ENCODE measurements around the gene DPF3. TPM values are rescaled to one million over a fixed set of nuclear protein-coding genes. Genes with fewer than 3 reads are reported as not detected.

Gene DPF3
- total and polyA plus RNA-seq, 9 of the 15 experiments (the other 6 are each of a cell fraction or from before 2014, with no cell fraction given): 0.21 to 4.9 (median 1.2) TPM

GRCh38 chr14:72888636-72889201 is 5.2 kb downstream of the DPF3 start:
- in situ Hi-C loops (cut with MboI) (no loop called here), intact Hi-C loops (cut with micrococcal nuclease) (no loop called here)
- Histone ChIP-seq H3K4me3 (no peak overlapping the region), H3K9me1 (ENCODE audit: control insufficient read depth, insufficient read depth, low read length) (no peaks in the 10 kb centered on the region), H3K4me1 (replicated peaks in 1 of 2; ENCODE audit: control insufficient read depth in 2 of 2, insufficient read depth in 2 of 2, low read length in 2 of 2) (peaks cover 0 to 18% of the 10 kb centered on the region in 2 experiments; a peak in 3 of 5 replicates), H4K20me1 (replicated peaks; ENCODE audit: control insufficient read depth, insufficient read depth, low read length) (no peaks in the 10 kb centered on the region), H3K9me3 (replicated peaks; ENCODE audit: control insufficient read depth, insufficient read depth, low read depth, low read length) (no peaks in the 10 kb centered on the region), H2AFZ (ENCODE audit: low read depth, low read length) (no peak overlapping the region), H3K27ac (ENCODE audit: extremely low read depth, low read depth, low read length) (no peak overlapping the region), H3K36me3 (ENCODE audit: control insufficient read depth, insufficient read depth, low read length) (no peaks in the 10 kb centered on the region), H3K79me2 (ENCODE audit: control insufficient read depth, insufficient read depth, low read length) (no peaks in the 10 kb centered on the region), H3K9ac (ENCODE audit: insufficient read depth in 1 of 2, low read depth in 2 of 2, low read length in 2 of 2) (no peak overlapping the region), H3K27me3 (ENCODE audit: control insufficient read depth in 2 of 2, insufficient read depth in 2 of 2, low read length in 2 of 2) (peaks cover 0 to 9% of the 10 kb centered on the region in 2 experiments; a peak in 3 of 5 replicates), H3K4me2 (ENCODE audit: insufficient read depth, low read length) (no peak overlapping the region)
- no peak for TF ChIP-seq TAL1 (IDR thresholded peaks at IDR 0.05)
- peak; percentile 19; the same call in 1 of the 2 replicates for TF ChIP-seq MAFF (IDR thresholded peaks at IDR 0.05; ENCODE audit: low read length)
- TF ChIP-seq C11orf30 (IDR thresholded peaks at IDR 0.05; ENCODE audit: low read depth): peak; percentile 53; the same call in 1 of the 2 replicates
- TF ChIP-seq MAFG (tag; conservative IDR thresholded peaks at IDR 0.05): peak; percentile 47; the same call in 1 of the 2 replicates
- peak; percentile 81 for TF ChIP-seq ZNF316 (IDR thresholded peaks at IDR 0.05)
- TF ChIP-seq ETV6 (IDR thresholded peaks at IDR 0.05; ENCODE audit: borderline replicate concordance in 1 of 2, low read depth in 2 of 2, low read length in 1 of 2): no peak
- no peak for TF ChIP-seq ETV6 (CRISPR knock-in tag; IDR thresholded peaks at IDR 0.05; ENCODE audit: borderline replicate concordance)
- TF ChIP-seq ZNF41 (CRISPR knock-in tag; conservative IDR thresholded peaks at IDR 0.05): no peak
- WGBS (ENCODE audit: insufficient coverage, low coverage, missing lambda C conversion rate): 12% methylated on average over 2 of the region's 2 CpGs
- CTCF ChIA-PET (ENCODE audit: low intra/inter-chr PET ratio): no interaction called here
- BruUV-seq (replicated peaks): no TSS peak
- POLR2A ChIA-PET: interaction anchor here (0.7 kb wide), 1 partner anchor 20 kb away, joined by 3 read pairs; no protein-coding TSS in a partner anchor
- FAIRE-seq: no peak
- no peak for ATAC-seq
- DNase-seq (ENCODE audit: extremely low read depth in 1 of 4, low spot score in 3 of 4): no peak

All from K562 (cell line).